ENCODE data around the gene KLF3. TPM values are rescaled to one million over a fixed set of nuclear protein-coding genes. Genes with fewer than 3 reads are reported as not detected.
"Not testable (repeated sequence)": the region's sequence is repeated elsewhere in the genome, so short reads cannot be mapped to it uniquely, and the experiment has no call there.

Gene KLF3
- 48.2 TPM for total RNA-seq

DNA sequence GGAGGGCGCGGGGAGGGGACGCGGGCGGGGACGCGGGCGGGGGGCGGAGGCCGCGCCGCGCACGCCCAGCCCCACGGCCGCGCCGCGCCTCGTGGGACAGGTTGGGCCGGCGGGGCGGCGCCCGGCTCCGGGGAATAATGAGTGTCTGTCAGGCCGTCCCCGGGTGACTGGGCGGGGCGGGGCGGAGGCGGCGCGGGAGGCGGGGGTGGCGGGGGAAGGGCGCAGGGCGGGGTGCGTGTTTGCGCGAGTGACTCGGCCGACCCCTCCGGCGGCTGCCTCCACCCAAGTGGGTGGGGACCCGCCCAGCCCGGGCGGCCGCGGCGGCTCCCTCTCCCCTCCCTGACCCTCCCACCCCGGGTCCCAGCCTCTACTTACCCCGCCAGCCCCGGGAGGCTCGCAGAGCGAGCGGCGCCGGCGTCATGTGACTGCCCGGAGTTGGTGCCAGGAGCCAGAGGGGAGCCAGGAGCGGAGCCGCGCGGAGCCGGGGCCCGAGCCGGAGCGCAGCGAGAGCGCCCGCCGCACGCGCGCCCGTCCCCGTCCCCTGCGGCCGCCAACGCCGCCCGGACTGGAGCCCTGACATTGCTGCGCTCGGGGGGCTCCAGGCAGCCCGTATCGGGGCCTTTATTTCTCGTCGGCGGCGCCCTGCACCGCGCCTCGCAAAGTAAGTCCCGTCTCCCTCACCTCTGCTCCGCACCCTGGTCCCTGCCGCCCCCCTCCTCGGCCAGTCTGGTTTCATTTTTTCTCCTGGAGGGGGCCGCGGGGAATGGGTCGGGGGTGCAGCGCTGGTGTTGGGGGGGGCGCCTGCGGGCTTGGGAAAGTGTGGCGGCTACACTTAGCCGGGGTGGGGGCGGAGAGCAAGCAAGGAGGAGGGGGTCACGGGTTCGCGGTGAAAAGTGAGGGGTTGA is at the start of gene KLF3:
Gene KLF3 (plus strand): TSS at position 399 of the 905 bp plus-strand sequence. CDS start 16,427 bp downstream, outside the sequence.
- DNase-seq = peak; percentile 85

DNA sequence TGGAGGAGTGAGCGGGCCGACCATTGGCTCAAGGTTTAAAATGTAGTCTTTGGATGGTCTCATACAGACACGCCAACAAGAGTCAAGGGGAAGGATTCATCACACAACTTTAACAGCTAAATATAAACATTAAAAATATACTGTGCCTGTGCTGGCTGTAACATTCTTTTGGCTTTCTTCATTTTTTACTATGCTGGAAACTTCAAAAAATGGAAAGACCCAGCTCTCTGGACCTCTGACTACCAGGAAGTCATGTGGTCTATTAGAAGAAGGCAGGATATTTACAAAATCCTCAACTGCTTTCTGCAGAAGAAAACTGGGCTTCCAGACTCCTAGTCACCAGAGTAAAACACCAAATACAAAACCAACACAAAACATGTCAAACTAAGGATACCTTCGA is 49.8 kb upstream of the KLF3 start:
- no peak for DNase-seq

DNA sequence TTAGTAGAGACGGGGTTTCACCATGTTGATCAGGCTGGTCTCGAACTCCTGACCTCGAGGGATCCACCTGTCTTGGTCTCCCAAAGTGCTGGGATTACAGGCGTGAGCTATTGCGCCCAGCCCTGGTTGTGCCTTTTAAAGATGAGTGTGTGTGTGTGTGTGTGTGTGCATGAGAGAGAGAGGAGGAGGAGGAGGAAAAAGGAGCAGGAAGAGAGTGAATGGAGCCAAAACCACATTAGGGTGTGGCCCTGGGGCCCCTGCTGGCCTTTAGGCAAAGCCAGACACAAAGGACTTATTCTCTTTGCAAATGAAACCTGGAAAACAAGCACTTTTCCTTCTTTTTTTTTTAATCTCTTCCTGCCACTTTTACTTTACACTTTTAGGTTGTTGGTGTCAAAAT is 48.2 kb upstream of the KLF3 start:
- no peak for DNase-seq

DNA sequence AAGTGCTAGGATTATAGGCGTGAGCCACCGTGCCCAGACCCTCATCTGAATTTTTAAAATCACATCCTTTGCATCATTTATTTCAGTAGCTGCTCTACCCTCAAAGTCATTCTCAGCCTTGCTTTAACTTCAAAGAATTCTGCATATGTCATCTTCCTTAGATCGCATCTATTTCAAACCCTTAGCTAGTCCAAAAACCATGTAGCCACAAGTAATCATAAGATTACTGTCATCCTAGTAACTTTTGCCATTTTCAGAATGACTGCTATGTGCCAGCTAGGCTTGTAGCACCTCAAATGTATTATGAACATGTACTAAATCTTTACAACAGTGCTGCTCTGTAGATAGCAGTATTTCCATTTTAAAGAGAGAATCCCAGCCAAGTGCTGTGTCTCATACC is 45.5 kb upstream of the KLF3 start:
- DNase-seq = no peak

DNA sequence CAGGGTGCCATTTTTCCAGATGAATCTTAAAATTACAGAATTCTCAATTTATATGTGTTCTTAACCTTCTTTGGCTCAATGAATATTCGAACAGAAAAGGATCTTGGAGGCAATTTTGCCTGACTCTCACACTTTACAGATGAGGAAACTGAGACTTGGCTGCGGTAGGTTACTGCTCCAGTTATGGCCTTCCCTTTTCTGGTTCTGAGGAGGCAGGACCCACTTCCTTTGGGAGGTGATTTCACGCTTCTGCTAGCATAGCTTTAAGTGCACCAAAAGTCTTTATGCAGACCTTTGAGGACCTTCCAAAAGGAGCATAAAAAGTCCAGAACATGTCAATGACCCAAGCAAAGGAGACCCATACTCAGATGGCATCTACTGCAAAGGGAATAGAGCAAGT is 44.7 kb upstream of the KLF3 start:
- no peak for DNase-seq

DNA sequence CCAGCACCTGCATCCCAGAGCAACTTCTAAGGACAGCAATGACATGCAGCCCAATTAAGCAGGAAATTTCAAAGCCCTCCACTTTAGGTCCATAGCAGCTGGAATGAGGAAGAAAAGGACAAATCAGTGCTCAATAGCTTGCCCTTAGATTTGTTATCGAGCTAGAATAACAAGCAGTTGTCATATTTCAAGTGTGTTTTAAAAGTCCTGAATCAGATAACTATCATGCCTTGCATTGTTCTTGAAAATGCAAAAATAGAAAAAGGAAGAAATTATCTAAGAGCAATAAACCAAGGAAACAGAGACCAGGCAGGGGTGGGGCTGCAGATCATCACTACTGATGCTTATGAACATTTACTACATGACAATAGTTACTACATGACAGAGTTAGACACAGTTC is 43.9 kb upstream of the KLF3 start:
- DNase-seq = no peak

DNA sequence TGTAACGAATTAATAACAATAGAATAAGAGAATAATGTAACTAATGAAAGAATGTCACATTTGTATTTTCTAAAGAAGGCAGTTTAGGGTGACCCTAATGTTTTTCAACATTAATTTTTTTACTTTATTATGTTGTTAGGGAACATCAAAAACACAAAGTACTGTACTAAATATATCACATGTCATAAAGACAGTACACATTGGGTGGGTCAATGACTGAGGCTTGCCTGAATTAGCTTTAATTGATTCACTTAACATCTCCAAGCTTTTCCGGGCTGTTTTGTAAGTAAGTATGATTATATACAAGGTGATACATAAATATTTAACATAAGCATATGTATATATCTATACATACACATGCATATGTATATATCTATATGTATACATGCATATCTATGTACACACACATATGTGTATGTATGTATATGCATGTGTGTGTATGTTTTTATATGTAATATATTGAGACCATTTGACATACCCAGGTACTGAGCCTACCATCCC is 43.4 kb upstream of the KLF3 start:
- no peak for DNase-seq

DNA sequence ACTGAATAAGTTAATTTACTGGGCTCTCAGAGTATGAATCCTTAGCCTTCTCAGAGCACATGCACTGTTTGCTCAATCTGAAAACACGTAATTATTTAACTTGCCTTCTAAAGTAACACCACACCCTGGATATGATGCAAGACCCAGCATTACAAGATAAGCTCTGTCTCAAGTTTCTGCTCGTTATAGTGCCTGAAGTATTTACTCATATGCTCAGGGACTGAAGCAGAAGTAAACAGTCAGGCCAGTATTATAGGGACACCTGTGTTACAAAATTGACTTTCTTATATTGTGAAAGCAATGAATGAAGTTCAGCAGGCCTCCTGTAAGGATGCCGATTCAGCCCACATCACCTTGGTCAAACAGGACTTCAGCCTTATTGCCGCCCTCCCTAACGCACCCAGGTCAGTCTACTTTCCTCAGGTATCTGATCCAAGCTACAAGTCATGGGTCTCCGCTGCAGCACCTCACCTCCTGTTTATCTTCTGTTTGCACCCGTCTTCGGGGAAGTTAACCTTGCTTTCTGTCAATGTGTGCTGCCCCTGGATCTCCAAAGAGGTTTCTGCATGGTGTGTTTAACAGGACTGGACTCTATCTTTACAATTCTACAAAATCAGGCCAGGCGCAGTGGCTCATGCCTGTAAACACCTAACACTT is 42.8 kb upstream of the KLF3 start:
- no peak for DNase-seq

DNA sequence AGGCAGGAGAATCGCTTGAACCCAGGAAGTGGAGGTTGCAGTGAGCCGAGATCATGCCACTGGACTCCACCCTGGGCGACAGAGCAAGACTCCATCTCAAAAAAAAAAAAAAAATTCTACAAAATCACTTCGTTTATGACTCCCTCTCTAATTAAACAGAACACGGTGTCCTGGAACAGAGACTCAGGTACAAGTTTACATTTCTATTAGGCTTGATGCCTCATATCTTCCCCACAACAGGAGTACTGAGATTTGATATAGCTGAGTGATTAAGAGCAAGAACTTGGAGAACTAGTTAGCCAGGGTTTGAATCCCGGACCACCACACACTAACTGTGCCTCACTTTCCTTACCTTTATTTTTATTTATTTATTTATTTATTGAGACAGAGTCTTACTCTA is 42.2 kb upstream of the KLF3 start:
- DNase-seq = no peak

DNA sequence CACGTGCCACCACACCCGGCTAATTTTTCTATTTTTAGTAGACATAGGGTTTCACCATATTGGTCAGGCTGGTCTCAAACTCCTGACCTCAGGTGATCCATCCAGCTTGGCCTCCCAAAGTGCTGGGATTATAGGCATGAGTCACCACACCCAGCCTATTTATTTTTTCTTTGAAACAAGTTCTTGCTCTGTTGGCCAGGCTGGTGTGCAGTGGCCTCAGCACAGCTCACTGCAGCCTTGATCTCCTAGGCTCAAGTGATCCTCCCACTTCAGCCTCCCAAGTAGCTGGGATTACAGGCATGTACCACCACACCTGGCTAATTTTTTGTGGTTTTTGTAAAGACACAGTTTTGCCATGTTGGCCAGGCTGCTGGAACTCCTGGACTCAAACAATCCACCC is 41.7 kb upstream of the KLF3 start:
- DNase-seq = not testable (repeated sequence)

DNA sequence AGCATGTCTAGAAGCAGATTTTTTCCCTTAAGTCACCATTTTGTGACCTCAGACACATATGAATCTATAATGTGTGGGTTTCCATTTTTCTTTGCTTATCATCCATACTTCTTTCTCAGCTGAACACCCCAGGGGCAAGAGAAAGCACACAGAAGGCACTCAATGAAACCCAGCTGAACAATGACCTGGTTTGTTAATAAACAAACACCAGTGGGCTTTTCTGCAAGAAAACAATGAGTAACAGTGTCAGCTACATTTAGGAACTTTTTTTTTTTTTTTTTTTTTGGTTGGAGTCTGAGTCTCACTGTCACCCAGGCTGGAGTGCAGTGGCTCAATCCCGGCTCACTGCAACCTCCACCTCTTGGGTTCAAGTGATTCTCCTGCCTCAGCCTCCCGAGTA is 40.7 kb upstream of the KLF3 start:
- no peak for DNase-seq

DNA sequence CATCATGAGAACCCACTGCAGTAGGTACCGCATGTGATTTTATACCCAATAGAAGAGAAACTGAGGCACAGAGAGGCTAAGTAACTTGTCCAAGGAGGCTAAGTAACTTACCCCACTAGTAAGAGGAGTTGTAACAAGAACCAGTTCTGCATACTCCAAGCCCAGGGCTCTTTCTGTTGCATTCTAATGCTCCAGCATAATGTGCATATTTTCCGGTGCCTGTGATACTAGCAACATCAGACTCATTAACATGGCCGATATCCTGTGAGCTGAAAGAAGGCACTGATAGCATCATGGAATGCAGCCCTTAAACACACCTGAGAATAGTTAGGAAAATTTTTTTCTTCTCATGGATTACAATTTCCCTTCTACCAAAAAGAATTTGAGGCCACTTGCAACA is 39.7 kb upstream of the KLF3 start:
- no peak for DNase-seq

DNA sequence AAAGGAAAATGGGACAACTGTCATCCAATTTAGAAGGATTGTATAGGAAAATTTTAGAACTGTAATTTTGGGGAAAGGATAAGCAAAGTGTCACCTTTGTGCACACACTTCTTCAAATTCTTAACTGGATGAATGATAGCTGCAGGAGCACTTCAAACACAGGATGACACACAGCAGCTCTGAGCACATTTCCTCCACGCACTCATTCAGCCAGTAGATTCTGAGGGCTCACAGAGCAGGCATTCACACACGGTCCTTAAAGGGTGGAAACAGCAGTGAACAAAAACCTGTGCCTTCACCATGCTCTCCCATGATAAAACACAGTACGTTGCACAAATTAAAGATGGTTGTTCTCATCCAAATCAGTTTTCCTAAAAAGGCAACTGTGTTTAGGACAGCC is 38.5 kb upstream of the KLF3 start:
- no peak for DNase-seq

DNA sequence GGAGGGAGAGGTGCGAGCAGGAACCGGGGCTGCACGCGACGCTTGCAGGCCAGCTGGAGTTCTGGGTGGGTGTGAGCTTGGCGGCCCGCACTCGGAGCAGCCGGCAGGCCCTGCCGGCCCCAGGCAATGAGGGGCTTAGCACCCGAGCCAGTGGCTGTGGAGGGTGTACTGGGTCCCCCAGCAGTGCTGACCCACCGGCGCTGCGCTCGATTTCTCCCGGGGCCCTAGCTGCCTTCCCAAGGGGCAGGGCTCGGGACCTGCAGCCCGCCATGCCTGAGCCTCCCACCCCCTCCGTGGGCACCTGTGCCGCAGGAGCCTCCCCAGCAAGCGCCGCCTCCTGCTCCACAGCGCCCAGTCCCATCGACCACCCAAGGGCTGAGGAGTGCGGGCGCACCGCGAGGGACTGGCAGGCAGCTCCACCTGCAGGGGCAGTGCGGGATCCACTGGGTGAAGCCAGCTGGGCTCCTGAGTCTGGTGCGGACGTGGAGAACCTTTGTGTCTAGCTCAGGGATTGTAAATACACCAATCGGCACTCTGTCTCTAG is 37.0 kb upstream of the KLF3 start:
- not testable (repeated sequence) for DNase-seq

DNA sequence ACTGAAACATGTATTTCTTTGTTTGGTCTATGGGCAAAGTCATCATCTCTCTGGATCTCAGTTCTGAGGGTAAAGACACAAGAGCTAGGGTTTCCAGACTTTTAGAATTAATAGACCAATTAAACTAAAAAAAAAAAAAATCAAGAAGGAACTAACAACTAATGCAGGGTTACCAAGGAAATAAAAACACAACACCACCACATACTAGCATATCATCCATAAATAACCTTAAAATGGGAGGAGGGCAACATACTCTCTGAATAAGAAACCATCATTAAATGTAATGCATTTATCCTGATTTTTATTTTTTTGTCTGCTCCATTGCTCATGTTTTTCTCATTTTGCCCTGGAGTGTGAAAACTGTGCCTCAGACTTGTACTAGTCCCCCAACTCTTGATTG is 33.5 kb upstream of the KLF3 start:
- peak; percentile 40 for DNase-seq

DNA sequence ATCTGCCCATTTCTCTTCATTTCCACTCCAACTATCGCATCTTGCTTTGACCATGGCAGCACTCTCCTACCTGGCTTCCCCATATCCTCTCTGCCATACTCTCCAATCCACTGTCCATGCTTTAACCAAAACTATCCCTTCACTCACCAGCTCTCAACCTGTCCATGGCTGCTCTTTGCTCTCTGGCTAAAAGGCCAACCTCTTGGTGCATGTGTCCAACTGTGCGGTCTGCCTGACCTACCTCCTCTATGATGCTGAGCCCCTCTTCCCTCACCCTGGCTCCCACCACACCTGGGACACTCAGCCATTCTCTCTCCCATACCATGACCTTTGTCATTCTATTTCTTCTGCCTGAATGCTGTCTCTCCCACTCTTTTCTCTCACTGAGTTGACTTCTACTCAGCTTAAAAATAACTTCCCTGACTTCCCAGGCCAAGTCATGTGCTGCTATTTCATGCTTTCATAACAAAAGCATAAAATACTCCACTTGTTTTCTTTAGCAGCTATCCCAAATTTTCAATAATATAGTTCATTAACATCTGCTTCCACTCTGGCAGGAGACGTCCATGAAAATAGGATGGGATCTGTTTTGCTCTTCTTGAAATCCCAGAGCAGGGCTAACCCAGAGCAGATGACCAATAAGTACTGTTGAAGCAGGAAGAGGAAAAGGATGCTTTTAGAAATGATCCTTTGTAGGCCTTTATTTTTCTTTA is 29.8 kb upstream of the KLF3 start:
- no peak for DNase-seq

DNA sequence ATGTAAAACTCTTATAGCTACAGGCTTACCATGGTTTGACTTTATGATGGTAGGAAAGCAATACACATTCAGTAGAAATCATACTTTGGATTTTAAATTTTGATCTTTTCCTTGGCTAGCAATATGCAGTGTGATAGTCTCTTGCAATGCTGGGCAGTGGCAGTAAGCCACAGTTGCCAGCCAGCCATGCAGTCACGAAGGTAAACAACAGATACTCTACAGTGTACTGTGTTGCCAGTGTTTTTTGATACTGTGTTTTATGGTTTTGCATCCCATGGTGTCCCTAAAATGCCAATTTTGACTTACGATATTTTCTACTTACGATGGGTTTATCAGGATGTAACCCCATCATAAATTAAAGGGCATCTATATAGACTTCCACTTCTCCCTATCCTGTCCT is 24.8 kb upstream of the KLF3 start:
- no peak for DNase-seq

DNA sequence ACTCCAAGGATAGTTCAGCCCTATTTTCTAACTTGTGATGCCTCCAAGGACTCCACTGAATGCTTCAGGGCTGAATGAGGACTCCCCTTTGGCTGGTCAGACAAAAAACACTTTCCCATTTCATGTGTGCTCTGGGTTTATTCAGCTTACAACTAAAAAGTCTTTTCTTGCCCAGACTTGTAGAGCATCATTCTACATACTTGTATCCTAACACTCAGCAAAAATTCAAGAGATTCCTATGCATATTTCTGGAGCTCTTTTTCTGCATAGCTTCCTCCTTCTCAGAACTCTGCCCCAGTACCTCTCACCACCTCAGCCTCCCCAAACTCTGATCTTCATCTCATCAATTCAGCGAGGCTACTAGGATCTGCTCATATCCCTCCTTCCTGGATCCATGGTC is 22.2 kb upstream of the KLF3 start:
- no peak for DNase-seq

DNA sequence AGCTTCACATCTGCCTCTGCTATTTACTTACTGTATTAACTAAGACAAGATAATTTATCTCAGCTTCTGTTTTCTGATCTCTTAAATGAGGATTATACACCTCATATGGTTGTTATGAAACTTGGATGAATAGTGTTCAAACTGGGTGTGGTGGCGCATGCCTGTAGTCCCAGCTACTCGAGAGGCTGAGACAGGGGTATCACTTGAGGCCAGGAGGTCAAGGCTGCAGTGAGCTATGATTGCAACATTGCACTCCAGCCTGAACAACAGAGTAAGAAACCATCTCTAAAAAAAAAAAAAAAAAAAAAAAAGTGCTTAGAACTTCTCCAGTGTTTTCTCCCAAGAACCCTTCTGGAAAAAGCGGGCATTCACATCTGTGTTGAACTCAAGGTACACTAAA is 19.8 kb upstream of the KLF3 start:
- DNase-seq = no peak

DNA sequence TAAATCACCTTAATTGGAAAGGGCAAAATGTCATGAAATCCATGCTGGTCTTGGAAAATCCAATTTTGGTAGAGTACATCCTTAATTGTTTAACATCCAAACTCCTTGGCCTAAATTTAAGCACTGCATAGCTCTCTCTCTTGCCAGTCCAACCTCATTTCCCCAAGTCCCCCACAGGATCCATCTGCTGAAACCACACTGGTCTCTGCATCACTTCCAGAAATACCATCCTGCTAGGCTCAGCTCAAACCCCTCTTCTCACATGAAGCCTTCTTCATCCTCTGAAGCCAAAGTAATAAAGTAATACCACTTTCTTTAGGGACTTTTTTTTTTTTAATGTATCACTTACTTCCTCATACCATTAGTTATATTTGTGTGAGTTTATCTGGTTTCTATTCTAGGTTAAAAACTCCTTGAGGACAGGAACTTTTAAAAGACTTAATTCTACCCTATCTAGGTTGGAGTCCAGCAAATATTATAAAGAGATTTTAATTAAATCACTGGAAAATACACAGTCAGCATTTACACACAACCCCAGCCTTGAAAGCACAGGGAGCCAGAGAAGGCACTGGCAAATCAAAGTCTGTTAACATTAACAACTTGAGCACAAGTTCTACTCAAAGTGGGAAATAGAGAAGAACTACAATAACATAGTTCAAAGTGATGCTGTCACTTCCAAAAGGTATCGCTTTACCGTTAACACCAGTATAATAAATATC is 16.7 kb upstream of the KLF3 start:
- DNase-seq = no peak

DNA sequence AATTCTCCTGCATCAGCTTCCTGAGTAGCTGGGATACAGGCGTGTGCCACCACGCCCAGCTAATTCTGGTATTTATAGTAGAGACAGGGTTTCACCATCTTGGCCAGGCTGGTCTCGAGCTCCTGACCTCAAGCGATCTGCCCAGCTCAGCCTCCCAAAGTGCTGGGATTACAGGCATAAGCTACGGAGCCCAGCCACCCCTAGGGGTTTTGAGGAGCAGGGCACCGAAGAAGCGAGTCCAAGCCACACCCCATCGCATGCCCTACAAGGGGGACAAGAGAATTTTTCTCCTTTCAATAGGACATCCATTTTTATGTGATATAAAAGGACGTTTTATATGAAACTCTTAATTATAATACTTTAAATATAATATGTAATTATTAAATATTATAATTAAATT is 13.9 kb upstream of the KLF3 start:
- no peak for DNase-seq

DNA sequence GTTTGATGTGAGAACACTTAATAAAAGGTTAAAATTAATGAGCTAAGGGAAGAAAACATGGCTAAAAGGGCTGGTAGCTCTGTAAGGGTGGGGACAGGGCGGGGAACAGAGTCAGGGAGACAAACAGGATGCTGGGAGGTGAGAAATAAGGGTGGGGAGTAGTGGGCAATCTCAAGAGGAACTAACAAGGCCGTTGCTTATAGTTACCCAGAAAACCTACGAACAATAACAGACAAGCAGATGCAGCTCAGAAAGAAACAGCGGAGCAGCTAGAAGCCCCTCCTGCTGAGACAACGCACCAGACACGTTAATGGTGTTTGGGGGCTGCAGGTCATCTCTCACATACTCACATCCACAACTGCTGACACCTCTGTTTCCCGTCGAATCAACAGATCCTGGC is 9.7 kb upstream of the KLF3 start:
- DNase-seq = no peak
